Activated CD8-positive, alpha-beta memory T cell treated with anti-CD3 and anti-CD28 coated beads for 4 hours (primary cell): ENCODE measurements around the gene PLCH2.

Experiments used
- DNase-seq, 2 donors: peaks; one replicate each; pipeline ENCODE4 v3.0.0-alpha.2; 2020; ENCODE audit warnings: low read depth in 2 of 2

Gene PLCH2

DNA sequence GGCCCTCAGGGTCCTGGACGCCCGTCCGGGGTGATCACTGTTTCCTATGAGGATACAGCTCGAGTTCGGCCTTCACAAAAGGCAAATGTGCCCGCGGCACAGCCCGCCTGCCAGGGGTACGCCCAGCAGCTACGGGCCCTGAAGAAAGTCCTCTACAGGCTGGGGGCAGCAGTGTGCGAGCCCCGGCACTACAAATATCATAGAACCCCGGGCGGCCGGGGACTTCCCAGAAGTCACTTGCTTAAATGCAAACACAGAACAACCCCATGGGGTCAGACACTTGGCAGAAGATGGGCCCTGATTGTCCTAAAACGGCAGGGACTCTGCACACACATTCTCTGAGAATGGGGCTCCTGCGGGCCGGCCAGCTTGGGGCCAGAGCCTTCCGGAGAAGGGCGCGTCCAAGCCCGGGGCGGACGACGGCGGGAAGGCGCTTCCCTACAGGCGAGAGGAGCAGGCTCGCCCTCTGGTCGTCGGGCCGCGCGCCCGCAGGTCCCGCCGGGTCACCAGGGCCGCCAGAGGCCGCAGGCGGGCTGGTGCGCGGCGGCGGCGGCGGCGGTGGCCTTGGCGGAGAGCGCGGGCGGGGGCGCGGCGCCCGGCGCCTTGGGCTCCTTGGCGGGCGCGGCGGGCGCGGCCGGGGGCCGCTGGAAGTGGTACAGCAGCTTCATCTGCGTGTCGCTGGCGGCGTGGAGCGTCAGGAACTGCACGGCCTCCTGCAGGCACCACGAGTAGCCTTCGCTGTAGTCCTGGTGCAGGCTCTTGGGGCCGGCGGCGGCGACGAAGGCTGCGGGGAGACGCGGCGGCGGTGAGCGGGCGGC is 53.1 kb downstream of the PLCH2 start:
- DNase-seq = no peak

DNA sequence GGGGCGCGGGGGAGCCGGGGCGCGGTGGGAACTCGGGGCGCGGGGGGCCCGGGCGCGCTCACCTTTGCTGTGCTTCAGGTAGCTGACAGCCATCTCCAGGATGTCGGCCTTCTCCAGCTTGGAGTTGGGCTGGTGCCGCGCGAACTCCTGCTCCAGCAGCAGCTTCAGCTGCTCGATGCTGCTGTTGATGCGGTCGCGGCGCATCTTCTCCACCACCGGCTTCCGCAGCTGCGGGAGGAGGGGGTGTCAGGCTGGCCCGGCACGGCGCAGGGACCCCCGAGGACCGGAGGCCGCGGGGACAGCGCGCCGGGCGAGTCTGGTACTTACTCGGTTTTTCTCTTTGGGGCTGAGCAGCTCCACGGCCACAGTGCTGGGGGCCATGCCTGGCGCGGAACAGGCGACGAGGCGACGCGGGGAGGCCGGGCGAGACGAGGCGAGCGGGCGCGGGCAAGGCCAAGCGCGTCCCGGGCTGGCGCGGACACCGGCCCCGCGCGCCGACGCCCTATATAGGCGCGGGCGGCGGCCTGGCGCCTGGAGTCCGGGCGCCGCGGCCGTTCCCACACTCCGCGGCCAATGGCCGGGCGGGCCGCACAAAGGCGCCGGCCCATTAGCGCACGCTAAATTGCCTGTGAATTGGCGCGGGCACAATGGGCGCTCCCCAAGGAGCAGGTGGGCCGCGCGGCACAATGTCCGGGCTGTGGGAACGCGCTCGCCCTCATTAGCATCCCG is 53.9 kb downstream of the PLCH2 start, which contains the start of gene HES5:
HES5 (minus strand) TSS at position 480 of the 729 bp plus-strand sequence; CDS start at position 381, 99 bp downstream.
- DNase-seq = no peak

DNA sequence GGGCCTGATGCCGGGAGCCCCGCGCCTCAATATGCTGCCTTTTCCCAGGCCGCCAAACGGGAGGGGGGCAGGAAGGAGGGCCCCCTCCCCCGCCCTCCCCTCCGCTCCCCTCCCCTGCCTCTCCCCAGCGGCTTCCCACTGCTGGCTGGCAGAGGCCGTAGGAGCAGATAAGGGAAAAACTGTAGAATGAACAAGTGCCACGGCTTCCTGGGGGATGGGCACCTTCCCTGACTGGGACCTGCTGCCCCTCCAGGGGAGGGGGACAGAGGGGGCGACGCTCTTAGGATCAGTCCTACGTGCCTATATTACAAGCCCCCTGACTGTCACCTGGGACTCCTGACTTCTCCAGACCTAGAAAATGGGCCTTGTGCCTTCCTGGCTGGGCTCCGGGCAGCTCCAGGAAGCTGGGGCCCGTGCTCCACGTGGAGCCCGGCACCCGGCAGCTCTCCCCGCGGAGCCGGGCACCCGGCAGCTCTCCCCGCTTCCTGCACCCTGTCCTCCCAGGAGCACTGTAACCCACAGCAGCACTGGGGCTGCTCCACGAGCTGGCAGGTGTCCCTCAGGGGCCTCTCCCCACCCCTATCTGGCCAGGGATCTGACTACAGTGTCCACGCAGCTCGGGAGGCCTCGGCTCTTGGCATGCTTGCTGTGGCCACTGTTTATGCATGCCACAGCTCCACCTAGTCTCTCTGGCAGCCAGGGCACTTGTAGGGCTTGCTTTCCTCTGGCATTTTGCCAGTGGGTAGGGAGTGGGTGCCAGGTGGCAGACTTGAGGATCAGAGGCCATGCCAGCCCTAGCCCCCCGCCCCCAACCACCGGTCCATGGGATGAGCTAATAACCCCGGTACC is 54.6 kb downstream of the PLCH2 start:
- DNase-seq = no peak

DNA sequence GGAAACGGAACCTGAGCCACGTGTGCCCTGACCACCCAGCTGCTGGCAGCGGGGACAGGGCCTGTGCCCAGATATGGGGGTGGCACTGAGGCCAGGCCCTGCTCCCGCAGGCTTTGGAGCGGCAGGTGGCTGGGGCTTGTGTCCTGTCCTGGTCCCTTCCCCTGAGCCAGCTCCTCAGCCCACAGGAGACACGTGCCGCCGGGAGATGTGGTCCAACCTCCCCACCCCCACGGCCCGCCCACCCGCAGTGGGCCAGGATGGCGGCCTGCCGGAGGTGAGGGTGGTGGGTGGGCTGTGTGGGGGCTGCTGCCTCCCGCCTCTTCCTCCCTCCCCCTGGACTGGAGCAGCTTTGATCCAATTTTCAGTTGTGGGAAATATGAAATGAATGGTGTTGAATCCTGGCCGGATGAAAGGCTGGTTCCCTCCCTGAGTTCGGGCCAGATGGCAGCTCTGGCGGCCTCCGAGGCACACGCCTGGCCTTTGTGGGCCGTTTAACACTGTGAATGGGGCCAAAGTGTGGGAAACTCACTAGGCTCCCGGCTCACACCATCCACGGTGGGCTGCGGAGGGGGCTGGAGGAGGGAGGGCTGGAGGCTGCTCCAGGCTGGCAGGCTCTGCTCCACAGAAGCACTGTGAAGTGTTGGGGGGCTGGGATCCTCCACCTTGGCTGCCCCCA is 56.5 kb downstream of the PLCH2 start:
- no peak for DNase-seq

DNA sequence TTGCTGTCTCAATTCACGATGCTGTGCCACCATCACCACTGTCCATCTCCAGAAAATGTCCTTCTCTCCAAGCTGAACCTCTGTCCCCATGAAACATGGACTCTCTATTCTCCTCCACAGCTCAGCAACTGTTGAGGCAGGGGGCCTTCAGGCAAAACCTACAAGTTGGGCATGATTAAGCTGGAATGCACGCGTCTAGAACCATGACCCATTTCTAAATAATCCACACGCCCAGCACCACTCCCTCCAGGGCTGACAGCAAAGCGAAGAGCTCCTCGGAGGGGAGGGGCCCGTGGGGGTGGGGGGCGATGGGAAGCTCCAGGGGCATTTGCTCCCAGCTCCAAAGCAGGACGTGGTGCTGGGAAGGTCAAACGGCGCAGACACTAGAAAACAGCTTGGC is 57.3 kb downstream of the PLCH2 start:
- DNase-seq = no peak

DNA sequence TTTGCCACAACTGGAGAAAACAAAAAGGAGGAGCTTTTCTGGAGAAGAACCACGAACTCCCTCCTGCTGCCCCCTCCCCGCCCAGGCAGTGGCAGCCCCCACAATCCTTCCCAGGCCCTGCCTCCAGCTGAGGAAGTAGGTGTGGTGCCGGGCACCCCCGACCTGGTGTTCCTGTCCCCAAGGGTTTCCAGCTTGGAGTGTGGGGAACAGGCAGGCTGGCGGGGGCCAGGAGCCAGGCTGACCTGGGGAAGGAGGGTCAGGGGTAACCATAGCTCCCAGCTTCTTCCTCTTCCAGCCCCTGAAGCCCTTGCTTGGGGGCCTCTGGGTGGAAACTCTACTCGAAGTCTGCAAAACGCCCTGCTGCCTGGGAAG is 58.2 kb downstream of the PLCH2 start:
- DNase-seq = no peak

DNA sequence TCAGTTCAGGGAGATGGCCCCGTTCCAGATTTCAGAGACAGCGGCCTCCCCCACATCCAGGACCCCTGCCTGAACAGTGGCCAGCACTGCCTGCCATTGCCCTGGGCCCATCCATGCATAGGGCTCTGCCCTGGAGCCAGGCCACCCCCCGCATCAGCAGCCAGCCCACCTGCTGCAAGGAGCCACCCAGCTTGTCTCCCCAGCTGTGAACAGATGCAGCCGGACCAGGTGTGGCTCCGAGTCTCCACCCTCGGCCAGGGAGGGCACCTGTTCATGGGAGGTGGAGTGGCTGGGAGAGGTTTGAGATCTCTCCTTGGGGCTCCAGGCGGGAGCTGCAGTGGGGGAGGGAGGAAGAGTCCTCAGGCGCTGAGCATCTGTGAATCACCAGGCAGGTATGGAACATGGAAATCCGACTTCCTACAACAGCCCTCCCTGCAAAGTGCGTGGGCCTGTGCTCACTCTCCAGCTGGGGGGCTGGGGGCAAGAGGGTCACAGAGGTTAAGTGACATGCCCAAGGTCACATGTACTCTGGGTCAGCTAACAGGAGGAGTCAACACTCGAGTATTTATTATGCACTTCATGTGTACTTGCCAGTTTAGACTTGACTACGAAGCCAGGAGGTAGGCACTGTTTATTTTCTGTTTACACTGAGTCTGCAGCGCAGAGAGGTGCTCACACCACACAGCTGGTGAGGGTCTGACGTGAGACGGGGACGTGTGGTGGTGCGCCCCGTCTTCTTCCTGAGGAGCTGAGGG is 58.8 kb downstream of the PLCH2 start:
- no peak for DNase-seq

DNA sequence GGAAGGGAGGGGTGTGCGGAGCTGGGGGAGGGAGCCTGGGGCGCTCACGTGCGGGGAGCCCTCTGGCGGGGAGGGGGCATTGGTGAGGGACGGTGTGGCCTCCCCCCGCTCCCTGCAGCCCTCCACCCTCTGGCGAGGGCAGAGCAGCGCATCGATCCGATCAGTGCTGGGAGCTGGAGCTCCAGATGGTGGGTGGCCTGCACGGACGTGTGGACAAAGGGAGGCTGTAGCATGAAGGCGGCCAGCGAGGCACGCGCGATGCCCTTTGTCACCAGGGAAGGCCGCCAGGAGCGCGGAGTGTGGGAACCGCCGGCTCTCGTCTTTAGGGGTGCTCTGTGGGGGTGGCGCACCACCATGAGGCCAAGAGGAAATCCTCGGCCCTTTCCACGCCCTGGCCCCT is 59.4 kb downstream of the PLCH2 start:
- no peak for DNase-seq

DNA sequence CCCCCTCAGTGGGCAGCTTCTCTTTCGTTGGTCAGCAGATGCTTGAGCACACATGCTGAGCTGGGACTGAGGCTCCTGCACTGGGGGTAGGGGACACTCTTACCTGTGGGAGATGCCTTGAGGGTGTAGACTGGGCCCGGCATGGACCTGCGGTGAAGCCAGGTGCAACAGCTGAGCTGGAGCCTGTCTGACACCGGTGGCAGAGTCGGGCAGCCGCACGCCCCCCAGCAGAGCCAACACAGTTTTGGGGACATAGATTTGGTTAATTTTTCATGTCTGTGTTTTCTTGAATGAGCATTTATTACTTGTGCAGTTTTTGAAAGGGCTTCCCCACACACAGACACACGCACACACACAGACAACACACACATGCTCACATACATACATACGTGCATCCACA is 59.9 kb downstream of the PLCH2 start:
- DNase-seq = no peak

DNA sequence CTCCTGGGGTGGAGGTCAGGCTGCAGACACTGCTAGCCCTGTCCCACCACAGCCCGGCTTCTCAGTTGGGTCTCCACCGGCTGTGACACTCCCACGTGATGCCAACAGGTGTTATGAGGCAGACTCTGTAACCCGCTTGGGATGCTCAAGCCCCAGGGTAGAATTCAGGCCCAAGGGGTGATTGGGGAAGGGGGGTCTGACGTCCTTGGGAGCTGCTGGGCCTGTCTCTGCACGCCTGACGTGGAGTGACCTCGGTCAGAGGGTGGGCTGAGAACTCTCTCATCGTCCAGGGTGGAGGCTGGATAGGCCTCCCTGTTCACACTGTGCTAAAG is 61.7 kb downstream of the PLCH2 start:
- no peak for DNase-seq

DNA sequence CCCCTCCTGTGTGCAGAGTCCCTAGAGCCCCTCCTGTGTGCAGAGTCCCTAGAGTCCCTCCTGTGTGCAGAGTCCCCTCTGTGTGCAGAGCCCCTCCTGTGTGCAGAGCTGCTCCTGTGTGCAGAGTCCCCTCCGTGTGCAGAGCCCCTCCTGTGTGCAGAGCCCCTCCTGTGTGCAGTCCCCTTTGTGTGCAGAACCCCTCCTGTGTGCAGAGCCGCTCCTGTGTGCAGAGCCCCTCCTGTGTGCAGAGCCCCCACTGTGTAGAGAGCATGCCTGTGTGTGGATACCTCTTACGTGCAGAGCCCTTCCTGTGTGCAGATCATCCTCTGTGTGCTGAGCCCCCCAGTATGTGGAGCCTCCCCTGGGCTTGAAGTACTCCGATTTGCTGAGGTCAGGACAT is 62.3 kb downstream of the PLCH2 start:
- no peak for DNase-seq

DNA sequence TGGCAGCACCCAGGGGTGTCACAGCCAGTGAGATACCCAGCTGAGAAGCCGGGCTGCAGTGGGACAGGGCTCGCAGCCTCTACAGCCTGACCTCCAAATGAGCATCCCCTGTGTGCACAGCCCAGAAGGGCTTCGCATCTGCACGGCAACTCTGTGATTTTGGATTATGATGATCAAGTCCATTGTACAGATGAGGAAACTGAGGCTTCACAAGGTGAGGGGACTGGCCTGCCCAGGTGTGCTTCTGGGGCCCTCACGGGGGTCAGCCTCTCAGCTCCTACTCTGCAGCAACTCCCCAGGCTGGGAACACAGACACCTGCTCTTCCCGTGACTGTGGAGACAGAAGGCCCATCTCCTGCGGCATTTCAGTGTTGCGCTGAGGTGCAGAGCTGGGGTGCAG is 62.8 kb downstream of the PLCH2 start:
- DNase-seq = no peak

DNA sequence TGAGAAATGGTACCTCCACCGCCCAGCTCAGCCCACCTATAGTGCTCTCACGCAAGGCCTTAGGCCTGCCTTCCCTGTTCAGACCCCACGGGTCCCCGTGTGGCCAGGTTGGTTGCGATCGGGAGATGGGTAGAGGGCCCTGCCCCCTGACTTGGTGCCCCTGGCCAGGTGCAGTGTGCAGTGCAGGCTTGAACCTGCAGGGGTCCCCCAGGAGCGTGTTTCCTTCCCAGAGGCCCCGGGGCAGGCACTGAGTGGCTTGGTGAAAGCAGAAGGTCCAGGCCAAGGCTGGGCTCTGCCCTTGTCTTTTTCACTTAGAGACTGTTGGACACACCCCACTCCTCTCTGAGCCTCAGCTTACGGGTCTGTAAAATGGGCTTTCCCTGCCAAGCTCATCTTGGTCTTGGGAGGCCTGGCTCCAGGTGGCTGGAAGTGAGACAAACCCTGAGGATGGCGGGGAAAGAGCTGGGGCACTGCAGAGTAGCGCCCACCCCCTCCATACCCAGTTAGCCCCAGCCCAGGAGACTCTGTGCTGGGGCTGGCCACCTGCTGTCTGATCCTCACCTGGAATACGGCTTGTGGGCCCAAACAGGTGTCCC is 63.3 kb downstream of the PLCH2 start:
- no peak for DNase-seq

DNA sequence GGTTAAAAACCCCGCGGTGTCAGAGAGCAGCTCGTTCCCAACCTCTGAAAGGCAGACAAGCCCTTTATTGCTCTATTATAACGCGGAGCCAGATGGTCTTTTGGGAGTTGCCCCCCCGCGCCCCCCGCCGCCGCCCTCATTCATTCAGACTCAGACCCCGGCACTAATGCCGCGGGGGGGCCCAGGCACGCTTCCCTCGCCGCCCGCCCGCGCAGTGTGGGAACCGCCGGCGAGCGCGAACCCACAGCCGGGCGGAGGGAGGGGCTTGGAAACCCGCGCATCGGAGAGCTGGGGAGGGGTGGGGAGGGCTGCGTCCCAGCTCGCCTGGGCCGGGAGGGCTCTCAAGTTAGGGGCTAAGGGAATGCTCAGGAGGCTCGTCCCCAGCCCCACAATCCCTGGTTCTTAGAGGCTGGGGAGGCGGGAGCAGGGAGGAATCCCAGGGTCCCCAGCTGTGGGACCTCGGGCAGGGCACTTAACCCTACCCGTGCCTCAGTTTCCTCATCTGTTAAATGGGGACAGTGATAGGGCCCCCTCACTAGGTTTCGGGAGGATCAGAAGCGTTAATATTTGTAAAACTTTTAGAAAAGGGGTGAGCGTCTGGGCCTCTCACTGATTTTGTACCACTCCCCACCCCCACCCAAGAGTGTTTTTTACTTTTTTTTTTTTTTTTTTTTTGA is 64.9 kb downstream of the PLCH2 start:
- no peak for DNase-seq

DNA sequence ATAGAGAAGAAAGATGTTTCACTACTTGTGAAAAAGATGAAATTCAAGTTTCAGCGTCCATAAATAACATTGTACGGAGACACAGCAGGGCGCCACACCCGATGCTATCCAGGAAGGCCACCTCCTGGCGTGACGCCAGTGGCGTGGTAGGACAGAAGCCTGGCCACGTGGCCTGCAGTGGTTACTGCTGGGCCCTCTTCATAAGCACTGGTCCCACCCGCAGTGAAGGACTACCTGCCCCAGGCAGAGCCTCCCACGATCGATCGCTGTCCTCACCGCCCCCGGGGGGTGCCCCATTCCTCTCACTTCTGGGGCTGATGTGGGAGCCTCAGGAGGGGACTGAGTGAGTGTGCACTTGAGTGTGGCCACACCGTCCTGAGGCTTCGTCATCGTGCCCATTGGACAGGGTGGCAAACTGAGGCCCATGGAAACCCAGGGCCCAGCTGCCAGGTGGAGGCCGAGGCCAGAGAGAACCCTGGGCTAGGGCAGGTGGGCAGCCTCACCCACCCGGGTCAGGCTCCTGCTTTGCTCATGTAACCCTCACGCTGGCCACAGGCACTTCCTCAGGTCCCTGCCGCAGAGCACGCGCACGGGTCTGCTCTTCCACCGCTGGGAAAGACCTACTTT is 65.6 kb downstream of the PLCH2 start:
- DNase-seq = no peak

DNA sequence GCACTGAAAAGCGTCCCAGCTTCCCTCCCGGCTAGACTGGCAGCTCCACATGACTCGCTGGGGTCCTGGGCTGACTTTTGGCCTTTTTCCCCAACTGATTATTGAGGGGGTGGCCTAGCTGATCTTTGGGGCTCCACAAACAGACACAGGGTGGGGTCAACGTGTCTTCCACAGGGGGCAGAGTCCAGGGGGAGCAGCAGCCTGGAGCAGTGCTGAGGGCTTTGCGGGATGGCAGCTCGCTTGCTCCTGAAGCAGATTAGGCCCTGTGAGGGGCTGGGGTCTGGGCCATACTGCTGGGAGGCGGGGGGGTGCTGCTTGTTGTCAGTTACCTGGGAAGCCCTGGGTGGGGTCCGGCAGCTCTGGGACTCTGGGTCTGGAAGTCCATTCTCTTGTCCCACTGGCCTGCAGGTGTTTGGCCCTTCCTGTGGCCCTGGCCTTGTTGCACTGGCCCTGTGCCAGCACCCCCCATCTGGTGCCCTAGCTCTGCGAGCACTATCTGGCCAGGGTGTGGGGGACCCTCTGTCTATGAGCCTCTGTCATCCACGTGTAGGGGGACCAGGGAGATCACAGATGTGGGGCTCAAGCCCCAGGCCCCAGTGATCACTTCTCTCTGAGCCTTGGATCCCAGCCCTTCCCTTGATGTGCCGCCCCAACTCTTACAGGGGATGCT is 66.3 kb downstream of the PLCH2 start:
- no peak for DNase-seq

DNA sequence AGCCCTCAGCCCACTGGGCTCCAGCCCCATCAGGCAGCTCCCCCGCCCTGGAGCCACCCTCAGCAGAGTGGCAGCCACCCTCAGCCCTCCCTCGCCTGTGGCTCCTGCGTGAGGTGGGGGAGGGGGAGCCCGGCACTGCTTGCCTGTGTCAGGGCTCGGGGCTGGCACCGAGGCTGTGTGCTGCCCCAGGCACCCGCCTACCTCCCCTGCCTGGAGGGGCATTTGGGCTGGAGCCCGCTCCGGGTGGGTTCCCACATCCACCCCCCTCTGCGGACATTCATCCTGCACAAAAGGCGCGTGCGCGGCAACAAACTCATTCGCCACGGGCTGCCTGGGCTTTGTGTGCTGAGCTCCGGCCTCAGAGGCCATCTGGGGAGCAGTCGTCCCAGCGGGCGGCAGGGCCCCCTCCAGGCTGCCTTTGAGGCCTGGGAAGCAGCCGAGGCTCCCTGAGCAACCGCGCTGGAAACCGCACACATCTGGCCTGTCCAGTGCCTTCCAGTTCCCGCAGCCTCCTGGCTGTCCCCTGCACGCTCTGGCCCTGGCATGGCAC is 67.5 kb downstream of the PLCH2 start:
- no peak for DNase-seq

DNA sequence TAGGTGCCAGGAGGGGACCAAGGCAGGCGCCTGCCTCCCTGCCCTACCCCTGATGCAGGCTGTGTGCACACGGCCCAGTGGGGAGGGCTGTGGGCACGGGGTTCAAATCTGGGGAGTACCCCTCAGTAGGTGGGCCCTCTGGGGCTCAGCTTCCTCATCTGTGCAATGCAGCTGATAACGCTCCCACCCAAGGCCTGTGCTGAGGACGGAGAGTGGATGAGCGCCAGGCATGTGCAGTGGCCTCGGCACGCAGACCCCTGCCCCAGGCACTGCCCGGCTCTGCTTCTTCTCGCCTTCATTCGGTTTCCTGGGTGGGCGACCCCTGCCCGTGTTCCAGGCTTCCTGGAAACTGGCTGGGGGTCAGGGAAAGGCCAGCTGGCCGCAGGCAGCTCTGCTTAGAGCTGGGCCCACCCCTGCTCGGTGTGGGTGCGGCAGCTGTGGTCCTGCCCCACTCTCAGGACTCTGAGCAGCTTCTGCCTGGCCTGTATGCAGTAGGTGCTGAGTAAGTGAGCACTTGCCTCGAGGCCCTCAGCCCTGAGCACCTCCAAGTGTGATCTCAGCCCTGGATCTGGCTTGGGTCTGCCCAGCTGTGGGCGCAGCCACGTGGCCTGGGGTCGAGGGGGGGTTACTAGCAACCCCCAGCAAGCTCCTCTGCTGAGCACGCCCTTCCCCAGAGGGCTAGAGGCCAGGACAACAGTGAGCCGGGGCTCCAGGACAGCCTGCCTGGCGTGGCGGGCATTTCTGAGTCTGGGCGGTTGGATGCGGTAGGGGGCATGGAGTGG is 68.2 kb downstream of the PLCH2 start:
- DNase-seq = no peak
